Body of pancreas (tissue), 4 donors: ENCODE results near the gene TTLL5.

Experiments used
- CTCF ChIP-seq, 7 experiments: fragments of 450-650 bp in 4 of 7; fragments of 200-600 bp in 3 of 7; sonication (generic) in 3 of 7; IDR thresholded peaks; one replicate each; pipeline ENCODE4 v1.5.1; 2016 to 2019; ENCODE audit warnings: antibody characterized with exemption in 7 of 7
- POLR2A ChIP-seq, 3 donors: fragments of 450-650 bp; IDR thresholded peaks; one replicate each; pipeline ENCODE4 v1.6.1; 2016; ENCODE audit warnings: antibody characterized with exemption in 3 of 3, mild to moderate bottlenecking in 2 of 3

GRCh38 chr14:75877292-75877691 is 216.2 kb downstream of the TTLL5 start:
- no peak for TF ChIP-seq CTCF (IDR thresholded peaks at IDR 0.05)
- TF ChIP-seq POLR2A (IDR thresholded peaks at IDR 0.05), result no peak
